SK-N-SH (cell line): ENCODE data around the gene HOXA6.

Experiments
- CTCF ChIP-seq: fragments of 200-600 bp; sonication (generic); IDR thresholded peaks from 2 replicates; pipeline ENCODE4 v1.6.1; 2017; ENCODE audit warnings: antibody characterized with exemption, mild to moderate bottlenecking, moderate library complexity
- ELF1 ChIP-seq: IDR thresholded peaks from 2 replicates; pipeline ENCODE4 v1.4.0; 2012
- FOXJ3 ChIP-seq: sonication (generic); formaldehyde crosslinking; IDR thresholded peaks from 2 replicates; pipeline ENCODE4 v1.5.1; 2020; ENCODE audit warnings: mild to moderate bottlenecking, missing genetic modification reagents
- GABPA ChIP-seq: IDR thresholded peaks from 2 replicates; pipeline ENCODE4 v1.4.0; 2012; ENCODE audit warnings: low read depth, mild to moderate bottlenecking
- JUND ChIP-seq: IDR thresholded peaks from 2 replicates; pipeline ENCODE4 v1.4.0; 2012
- MXI1 ChIP-seq: IDR thresholded peaks from 2 replicates; pipeline ENCODE4 v1.6.1; 2012; ENCODE audit warnings: mild to moderate bottlenecking, low read depth, low read length, improper control_type of control experiment
- NRF1 ChIP-seq: IDR thresholded peaks from 2 replicates; pipeline ENCODE4 v1.6.1; 2012; ENCODE audit warnings: low read depth, mild to moderate bottlenecking, low read length
- RCOR1 ChIP-seq: fragments of 150-350 bp; IDR thresholded peaks from 2 replicates; pipeline ENCODE4 v1.6.1; 2017; ENCODE audit warnings: antibody characterized with exemption, low read length
- TCF12 ChIP-seq: IDR thresholded peaks from 2 replicates; pipeline ENCODE4 v1.4.0; 2012
- YY1 ChIP-seq: IDR thresholded peaks from 2 replicates; pipeline ENCODE4 v1.4.0; 2012; ENCODE audit warnings: low read depth, mild to moderate bottlenecking
- TF ChIP-seq, protein P1 (sequence below): fragments of 150-350 bp; IDR thresholded peaks from 2 replicates; pipeline ENCODE4 v1.6.1; 2016; ENCODE audit warnings: mild to moderate bottlenecking, low read depth, low read length
- TF ChIP-seq, protein P2 (sequence below): IDR thresholded peaks from 2 replicates; pipeline ENCODE4 v1.6.1; 2012; ENCODE audit warnings: mild to moderate bottlenecking, low read depth, low read length, moderate library complexity

- TF ChIP-seq CTCF (no peak), FOXJ3 (CRISPR knock-in tag) (no peak), JUND (no peak), GABPA (no peak), TCF12 (no peak), RCOR1 (no peak), NRF1 (no peak), MXI1 (no peak), ELF1 (no peak), YY1 (no peak)
- TF ChIP-seq, protein P1, sequence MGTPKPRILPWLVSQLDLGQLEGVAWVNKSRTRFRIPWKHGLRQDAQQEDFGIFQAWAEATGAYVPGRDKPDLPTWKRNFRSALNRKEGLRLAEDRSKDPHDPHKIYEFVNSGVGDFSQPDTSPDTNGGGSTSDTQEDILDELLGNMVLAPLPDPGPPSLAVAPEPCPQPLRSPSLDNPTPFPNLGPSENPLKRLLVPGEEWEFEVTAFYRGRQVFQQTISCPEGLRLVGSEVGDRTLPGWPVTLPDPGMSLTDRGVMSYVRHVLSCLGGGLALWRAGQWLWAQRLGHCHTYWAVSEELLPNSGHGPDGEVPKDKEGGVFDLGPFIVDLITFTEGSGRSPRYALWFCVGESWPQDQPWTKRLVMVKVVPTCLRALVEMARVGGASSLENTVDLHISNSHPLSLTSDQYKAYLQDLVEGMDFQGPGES = no peak
- TF ChIP-seq, protein P2, sequence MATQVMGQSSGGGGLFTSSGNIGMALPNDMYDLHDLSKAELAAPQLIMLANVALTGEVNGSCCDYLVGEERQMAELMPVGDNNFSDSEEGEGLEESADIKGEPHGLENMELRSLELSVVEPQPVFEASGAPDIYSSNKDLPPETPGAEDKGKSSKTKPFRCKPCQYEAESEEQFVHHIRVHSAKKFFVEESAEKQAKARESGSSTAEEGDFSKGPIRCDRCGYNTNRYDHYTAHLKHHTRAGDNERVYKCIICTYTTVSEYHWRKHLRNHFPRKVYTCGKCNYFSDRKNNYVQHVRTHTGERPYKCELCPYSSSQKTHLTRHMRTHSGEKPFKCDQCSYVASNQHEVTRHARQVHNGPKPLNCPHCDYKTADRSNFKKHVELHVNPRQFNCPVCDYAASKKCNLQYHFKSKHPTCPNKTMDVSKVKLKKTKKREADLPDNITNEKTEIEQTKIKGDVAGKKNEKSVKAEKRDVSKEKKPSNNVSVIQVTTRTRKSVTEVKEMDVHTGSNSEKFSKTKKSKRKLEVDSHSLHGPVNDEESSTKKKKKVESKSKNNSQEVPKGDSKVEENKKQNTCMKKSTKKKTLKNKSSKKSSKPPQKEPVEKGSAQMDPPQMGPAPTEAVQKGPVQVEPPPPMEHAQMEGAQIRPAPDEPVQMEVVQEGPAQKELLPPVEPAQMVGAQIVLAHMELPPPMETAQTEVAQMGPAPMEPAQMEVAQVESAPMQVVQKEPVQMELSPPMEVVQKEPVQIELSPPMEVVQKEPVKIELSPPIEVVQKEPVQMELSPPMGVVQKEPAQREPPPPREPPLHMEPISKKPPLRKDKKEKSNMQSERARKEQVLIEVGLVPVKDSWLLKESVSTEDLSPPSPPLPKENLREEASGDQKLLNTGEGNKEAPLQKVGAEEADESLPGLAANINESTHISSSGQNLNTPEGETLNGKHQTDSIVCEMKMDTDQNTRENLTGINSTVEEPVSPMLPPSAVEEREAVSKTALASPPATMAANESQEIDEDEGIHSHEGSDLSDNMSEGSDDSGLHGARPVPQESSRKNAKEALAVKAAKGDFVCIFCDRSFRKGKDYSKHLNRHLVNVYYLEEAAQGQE = no peak
Measured at GRCh38 chr7:27110186-27111031, 37.2 kb downstream of the HOXA6 start.
